ENCODE data around the gene HTR4. TPM values are rescaled to one million over a fixed set of nuclear protein-coding genes. Genes with fewer than 3 reads are reported as not detected.

Gene HTR4
- total and polyA plus RNA-seq, 4 donors = 0.17 to 0.18 TPM; not detected in 2

- DNase-seq (peak; percentile 65 to 90 (median 90)), ATAC-seq (ENCODE audit: insufficient read depth, low FRiP score) (peak; percentile 87)
- no peaks in the 10 kb centered on the region for H3K27me3 ChIP-seq (ENCODE audit: control insufficient read depth in 3 of 3, insufficient read depth in 3 of 3, low read length in 2 of 3)
- peaks cover 11 to 19% (median 14%) of the 10 kb centered on the region in 4 donors for H3K36me3 ChIP-seq (ENCODE audit: control insufficient read depth in 4 of 4, insufficient read depth in 4 of 4, low read length in 4 of 4)
- WGBS, 2 donors = 31 to 40% methylated on average over 5 of the region's 5 CpGs
- H3K27ac ChIP-seq (ENCODE audit: low read depth in 1 of 2, low read length in 1 of 2) = no peak overlapping the region
- no peaks in the 10 kb centered on the region for H3K9me3 ChIP-seq (ENCODE audit: control insufficient read depth in 4 of 4, insufficient read depth in 3 of 4, low read length in 3 of 4)
- H3K4me1 ChIP-seq (ENCODE audit: control insufficient read depth in 5 of 5, insufficient read depth in 5 of 5, low read length in 5 of 5) = peaks cover 0 to 9% (median 7%) of the 10 kb centered on the region in 5 donors
- no peak overlapping the region for H3K9ac ChIP-seq (ENCODE audit: insufficient read depth in 1 of 2, low read length in 2 of 2)
- no peak overlapping the region for H3K4me3 ChIP-seq
- TF ChIP-seq CTCF (IDR thresholded peaks at IDR 0.05; ENCODE audit: control extremely low read depth, extremely low read depth) = peak; percentile 62
Measured at GRCh38 chr5:148443998-148444397, 210.3 kb downstream of the HTR4 start.

- 58 to 68% methylated on average over 1 of the region's 1 CpG for WGBS, 2 donors
- H3K4me1 ChIP-seq (ENCODE audit: control insufficient read depth in 5 of 5, insufficient read depth in 5 of 5, low read length in 5 of 5) = peaks cover 0 to 9% (median 7%) of the 10 kb centered on the region in 5 donors
- peaks cover 15 to 19% (median 18%) of the 10 kb centered on the region in 4 donors for H3K36me3 ChIP-seq (ENCODE audit: control insufficient read depth in 4 of 4, insufficient read depth in 4 of 4, low read length in 4 of 4)
- no peak for DNase-seq
- no peak overlapping the region for H3K4me3 ChIP-seq
- no peak for ATAC-seq (ENCODE audit: insufficient read depth, low FRiP score)
- H3K9me3 ChIP-seq (ENCODE audit: control insufficient read depth in 4 of 4, insufficient read depth in 3 of 4, low read length in 3 of 4) = no peaks in the 10 kb centered on the region
- no peak for TF ChIP-seq CTCF (IDR thresholded peaks at IDR 0.05; ENCODE audit: control extremely low read depth, extremely low read depth)
- H3K27ac ChIP-seq (ENCODE audit: low read depth in 1 of 2, low read length in 1 of 2) = no peak overlapping the region
- H3K9ac ChIP-seq (ENCODE audit: insufficient read depth in 1 of 2, low read length in 2 of 2) = no peak overlapping the region
- H3K27me3 ChIP-seq (ENCODE audit: control insufficient read depth in 3 of 3, insufficient read depth in 3 of 3, low read length in 2 of 3) = no peaks in the 10 kb centered on the region
Measured at GRCh38 chr5:148443241-148443640, 211.1 kb downstream of the HTR4 start.

- Histone ChIP-seq H3K36me3 (ENCODE audit: control insufficient read depth in 4 of 4, insufficient read depth in 4 of 4, low read length in 4 of 4) (peaks cover 18 to 30% (median 26%) of the 10 kb centered on the region in 4 donors), H3K27ac (ENCODE audit: low read depth in 1 of 2, low read length in 1 of 2) (no peak overlapping the region), H3K4me3 (no peak overlapping the region), H3K9ac (ENCODE audit: insufficient read depth in 1 of 2, low read length in 2 of 2) (no peak overlapping the region), H3K27me3 (ENCODE audit: control insufficient read depth in 3 of 3, insufficient read depth in 3 of 3, low read length in 2 of 3) (no peaks in the 10 kb centered on the region), H3K4me1 (ENCODE audit: control insufficient read depth in 5 of 5, insufficient read depth in 5 of 5, low read length in 5 of 5) (no peaks in the 10 kb centered on the region), H3K9me3 (ENCODE audit: control insufficient read depth in 4 of 4, insufficient read depth in 3 of 4, low read length in 3 of 4) (no peaks in the 10 kb centered on the region)
- 63 to 67% methylated on average over 2 of the region's 2 CpGs for WGBS, 2 donors
- no peak for ATAC-seq (ENCODE audit: insufficient read depth, low FRiP score)
- DNase-seq = no peak
- TF ChIP-seq CTCF (IDR thresholded peaks at IDR 0.05; ENCODE audit: control extremely low read depth, extremely low read depth) = no peak
Measured at GRCh38 chr5:148438933-148439332, 215.4 kb downstream of the HTR4 start.

- no peak for TF ChIP-seq CTCF (IDR thresholded peaks at IDR 0.05; ENCODE audit: control extremely low read depth, extremely low read depth)
- H3K36me3 ChIP-seq (ENCODE audit: control insufficient read depth in 4 of 4, insufficient read depth in 4 of 4, low read length in 4 of 4) = peaks cover 17 to 35% (median 30%) of the 10 kb centered on the region in 4 donors
- H3K4me1 ChIP-seq (ENCODE audit: control insufficient read depth in 5 of 5, insufficient read depth in 5 of 5, low read length in 5 of 5) = no peaks in the 10 kb centered on the region
- DNase-seq (no peak), ATAC-seq (ENCODE audit: insufficient read depth, low FRiP score) (no peak)
- no peak overlapping the region for H3K27ac ChIP-seq (ENCODE audit: low read depth in 1 of 2, low read length in 1 of 2)
- no peaks in the 10 kb centered on the region for H3K9me3 ChIP-seq (ENCODE audit: control insufficient read depth in 4 of 4, insufficient read depth in 3 of 4, low read length in 3 of 4)
- 60 to 75% methylated on average over 6 of the region's 6 CpGs for WGBS, 2 donors
- no peak overlapping the region for H3K9ac ChIP-seq (ENCODE audit: insufficient read depth in 1 of 2, low read length in 2 of 2)
- H3K27me3 ChIP-seq (ENCODE audit: control insufficient read depth in 3 of 3, insufficient read depth in 3 of 3, low read length in 2 of 3) = no peaks in the 10 kb centered on the region
- H3K4me3 ChIP-seq = no peak overlapping the region
Measured at GRCh38 chr5:148437249-148437648, 217.1 kb downstream of the HTR4 start.
